CD4-positive, alpha-beta T cell treated with Interferon gamma for 1 hour (primary cell): Measurements from ENCODE around the gene NOS2.
"Not testable (repeated sequence)": the region's sequence is repeated elsewhere in the genome, so short reads cannot be mapped to it uniquely, and the experiment has no call there.

Source experiments
- DNase-seq: peaks from one replicate; pipeline ENCODE4 v3.0.0-alpha.2; 2020

The NOS2 gene

DNA sequence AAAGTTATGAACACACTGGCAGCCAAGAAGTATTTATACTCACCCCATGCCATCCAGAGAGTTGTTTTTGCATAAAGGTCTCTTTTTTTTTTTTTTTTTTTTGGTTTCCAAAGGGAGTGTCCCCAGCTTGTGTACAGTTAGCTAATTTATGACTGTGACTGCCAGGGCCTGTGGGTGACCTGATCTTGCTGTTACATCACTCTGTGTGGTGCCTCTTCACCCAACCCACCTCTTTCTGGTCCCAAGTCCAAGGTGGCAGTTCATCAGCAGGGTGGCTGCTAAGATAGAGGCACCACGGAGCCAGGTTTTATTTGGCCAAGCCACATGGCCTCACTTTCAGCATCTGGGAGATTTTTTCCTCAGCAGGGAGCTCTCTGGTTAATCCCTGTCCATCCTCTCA is at the start of gene NOS2:
TSS of gene NOS2 (minus strand) at position 8 of the 400 bp plus-strand sequence. CDS start 1,720 bp downstream, outside the sequence.
- DNase-seq, result no peak

- no peak for DNase-seq
These were observed 49.3 kb upstream of the NOS2 start for GRCh38 chr17:27849474-27850185.

- DNase-seq, result no peak
These were observed 48.6 kb upstream of the NOS2 start for GRCh38 chr17:27848931-27849330.

GRCh38 chr17:27846808-27847307 is 46.5 kb upstream of the NOS2 start:
- DNase-seq, result not testable (repeated sequence)

DNA sequence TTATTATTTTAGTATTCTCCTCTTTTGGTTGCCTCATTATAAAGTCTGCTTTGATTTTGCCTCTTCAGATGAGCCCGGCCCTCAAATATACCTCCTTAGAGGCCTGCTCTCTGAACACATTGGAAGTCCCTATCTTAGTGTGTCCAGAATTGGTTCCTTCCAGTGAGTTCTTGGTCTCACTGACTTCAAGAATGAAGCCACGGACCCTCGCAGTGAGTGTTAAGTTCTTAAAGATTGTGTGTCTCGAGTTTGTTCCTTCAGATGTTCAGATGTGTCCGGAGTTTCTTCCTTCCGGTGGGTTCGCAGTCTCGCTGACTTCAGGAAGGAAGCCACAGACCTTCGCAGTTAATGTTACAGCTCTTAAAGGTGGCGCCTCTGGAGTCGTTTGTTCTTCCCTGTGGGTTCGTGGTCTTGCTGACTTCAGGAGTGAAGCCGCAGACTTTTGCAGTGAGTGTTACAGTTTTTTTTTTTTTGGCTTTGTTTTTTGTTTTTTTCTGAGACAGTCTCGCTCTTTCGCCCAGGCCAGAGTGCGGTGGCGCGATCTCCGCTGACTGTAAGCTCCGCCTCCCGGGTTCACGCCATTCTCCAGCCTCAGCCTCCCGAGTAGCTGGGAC is 45.8 kb upstream of the NOS2 start:
- DNase-seq, result peak; percentile 32

GRCh38 chr17:27845264-27846041 is 45.1 kb upstream of the NOS2 start:
- DNase-seq, result no peak

- no peak for DNase-seq
These were observed 40.4 kb upstream of the NOS2 start for GRCh38 chr17:27840688-27841087.

DNA sequence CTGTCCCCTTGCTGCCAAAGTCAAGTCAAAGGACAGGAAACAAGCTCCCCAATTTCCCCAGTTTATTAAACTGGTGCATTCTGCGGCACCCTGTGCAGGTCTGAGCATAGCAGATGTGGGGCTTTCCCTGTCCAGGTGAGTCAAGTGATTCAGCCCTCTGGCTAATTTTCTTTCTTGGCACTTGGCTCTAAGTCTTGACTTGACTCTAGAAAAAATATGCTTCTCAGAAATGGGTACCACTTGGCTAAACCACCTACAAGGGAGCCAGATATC is 40.0 kb upstream of the NOS2 start:
- not testable (repeated sequence) for DNase-seq

GRCh38 chr17:27839571-27840405 is 39.5 kb upstream of the NOS2 start:
- not testable (repeated sequence) for DNase-seq

DNA sequence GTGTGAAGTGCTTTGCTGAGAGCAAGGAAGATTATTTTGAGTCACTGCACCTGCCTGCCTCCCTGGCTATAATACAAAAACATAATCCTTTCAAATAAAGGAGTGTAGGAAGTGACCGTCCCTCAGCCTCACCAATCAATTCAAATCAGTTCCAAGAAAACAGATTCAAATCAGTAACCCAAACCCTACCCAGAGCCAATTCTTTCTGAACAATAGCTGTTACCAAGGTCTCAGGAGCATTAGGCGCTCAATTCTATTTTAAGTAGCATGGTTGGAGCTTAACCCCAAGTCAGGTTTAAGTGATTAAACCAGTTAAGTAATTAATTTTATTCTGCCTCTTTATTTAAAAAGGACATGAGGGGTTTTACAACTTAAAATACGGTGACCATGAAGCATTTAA is 38.3 kb upstream of the NOS2 start:
- not testable (repeated sequence) for DNase-seq

DNA sequence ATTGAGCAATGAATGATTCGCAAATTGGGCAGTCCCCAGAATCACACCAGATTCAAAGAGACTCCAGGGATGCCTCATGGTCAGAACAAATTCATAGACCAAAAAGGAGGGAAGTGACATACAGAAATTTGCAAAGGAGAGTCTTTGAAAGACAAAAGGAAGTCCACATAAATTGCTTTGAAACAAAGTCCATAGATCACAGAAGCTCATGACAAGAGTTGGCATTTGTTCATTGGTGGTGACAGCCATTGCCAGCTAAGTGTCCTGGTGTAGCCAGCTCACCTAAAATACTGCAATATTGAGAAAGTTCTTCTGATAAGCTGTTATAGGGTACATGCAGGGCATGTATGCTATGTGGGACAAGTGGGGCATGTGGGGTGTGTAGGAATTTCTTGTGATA is 37.4 kb upstream of the NOS2 start:
- not testable (repeated sequence) for DNase-seq

DNA sequence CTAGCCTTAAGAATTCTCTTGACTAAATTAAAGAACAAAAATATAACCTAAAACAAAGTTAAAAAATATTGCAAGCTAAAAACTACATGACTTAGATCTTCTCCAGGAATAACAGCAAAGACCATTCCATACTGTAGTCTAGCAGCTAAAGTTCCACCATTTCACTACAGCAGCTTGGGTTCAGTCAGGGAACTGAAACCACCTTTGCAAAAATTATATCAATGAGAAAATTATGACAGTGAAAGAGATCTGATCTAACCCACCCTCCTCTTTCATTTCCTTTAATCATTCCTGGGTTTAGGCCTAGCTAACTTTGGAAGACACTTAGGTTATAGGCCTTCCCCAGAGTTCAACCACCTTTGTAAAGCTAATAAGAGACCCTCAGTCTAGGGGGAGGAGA is 36.3 kb upstream of the NOS2 start:
- no peak for DNase-seq

- DNase-seq, result no peak
These were observed 34.2 kb upstream of the NOS2 start for GRCh38 chr17:27834571-27834970.

- DNase-seq, result no peak
These were observed 32.5 kb upstream of the NOS2 start for GRCh38 chr17:27832831-27833230.

GRCh38 chr17:27829888-27830287 is 29.6 kb upstream of the NOS2 start:
- DNase-seq, result not testable (repeated sequence)

DNA sequence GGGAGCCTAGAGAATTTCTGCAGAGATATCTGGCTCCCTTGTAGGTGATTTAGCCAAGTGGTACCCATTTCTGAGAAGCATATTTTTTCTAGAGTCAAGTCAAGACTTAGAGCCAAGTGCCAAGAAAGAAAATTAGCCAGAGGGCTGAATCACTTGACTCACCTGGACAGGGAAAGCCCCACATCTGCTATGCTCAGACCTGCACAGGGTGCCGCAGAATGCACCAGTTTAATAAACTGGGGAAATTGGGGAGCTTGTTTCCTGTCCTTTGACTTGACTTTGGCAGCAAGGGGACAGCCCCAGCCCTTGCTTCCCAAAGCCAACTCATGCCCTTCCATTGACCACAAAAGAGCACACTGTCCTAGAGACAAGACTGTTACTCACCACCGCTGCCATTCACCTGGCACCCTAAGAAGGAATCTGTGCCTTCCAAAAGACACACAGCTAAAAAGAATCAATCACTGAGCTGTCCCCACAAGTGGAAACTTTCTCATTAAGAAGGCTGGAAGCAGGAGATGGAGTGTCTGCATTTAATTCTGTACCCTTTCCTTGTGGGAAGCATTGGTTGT is 28.9 kb upstream of the NOS2 start:
- DNase-seq, result not testable (repeated sequence)

DNA sequence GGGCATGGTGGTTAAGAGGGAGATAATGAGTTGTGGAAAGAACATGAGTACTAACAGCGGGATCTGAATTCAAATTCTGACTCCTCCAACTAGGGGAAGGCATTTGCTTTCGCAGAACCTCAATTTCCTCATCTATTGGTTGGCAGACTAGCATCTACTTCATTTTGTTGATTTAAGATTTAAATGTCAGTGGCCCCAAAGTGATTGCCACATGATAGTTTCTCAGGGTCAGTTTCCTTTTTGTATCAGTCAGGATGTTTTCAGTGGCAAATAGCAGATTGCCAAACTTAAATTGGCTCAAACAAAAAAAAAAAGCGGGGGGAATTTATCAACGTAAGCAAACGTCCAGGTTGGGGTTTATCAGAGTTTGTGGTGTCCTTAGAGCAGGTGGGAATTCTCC is 25.1 kb upstream of the NOS2 start:
- no peak for DNase-seq

DNA sequence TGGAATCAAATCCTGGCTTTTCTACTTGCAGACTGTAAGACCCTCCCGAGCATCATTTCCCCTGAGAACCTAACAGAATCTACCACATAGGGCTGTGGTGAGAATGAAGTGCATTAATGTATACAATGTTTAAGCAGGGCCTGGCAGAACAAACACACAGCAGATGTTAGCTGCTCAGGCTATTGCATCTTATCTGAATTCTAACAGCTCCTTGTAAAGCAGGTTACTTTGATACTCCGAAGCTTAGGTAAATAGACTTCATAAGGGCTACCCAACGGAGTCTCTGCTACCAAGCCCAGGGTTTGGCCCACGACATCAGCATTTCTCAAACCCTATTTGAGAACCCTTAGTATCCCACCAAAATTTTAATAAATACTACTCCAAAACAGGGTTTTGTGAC is 24.4 kb upstream of the NOS2 start:
- DNase-seq, result no peak

GRCh38 chr17:27824176-27824715 is 23.9 kb upstream of the NOS2 start:
- DNase-seq, result no peak

- not testable (repeated sequence) for DNase-seq
These were observed 21.8 kb upstream of the NOS2 start for GRCh38 chr17:27822108-27822507.

GRCh38 chr17:27821318-27821717 is 21.0 kb upstream of the NOS2 start:
- no peak for DNase-seq

GRCh38 chr17:27819145-27819544 is 18.8 kb upstream of the NOS2 start:
- no peak for DNase-seq
